Stimulated activated CD4-positive, alpha-beta T cell treated with anti-CD3 and anti-CD28 coated beads, Interleukin-1b, Interleukin-23, amount 100 ng/mL, for 48 hours (primary cell): ENCODE results near the gene CRHR1.

ENCODE experiments used
- DNase-seq: peaks from one replicate; pipeline ENCODE4 v3.0.0-alpha.2; 2020

CRHR1 gene

GRCh38 chr17:45870342-45870974 is 86.3 kb downstream of the CRHR1 start:
- DNase-seq, result no peak

GRCh38 chr17:45871718-45872117 is 87.6 kb downstream of the CRHR1 start:
- DNase-seq, result no peak

- peak; percentile 34 for DNase-seq
These were observed 89.6 kb downstream of the CRHR1 start for GRCh38 chr17:45873728-45874127.

- DNase-seq, result no peak
These were observed 90.0 kb downstream of the CRHR1 start for GRCh38 chr17:45874151-45874550.

- no peak for DNase-seq
These were observed 92.4 kb downstream of the CRHR1 start for GRCh38 chr17:45876539-45876938.

GRCh38 chr17:45877467-45877866 is 93.3 kb downstream of the CRHR1 start:
- DNase-seq, result no peak

GRCh38 chr17:45883063-45883462 is 98.9 kb downstream of the CRHR1 start:
- no peak for DNase-seq
